H9 (cell line): Measurements from ENCODE around the gene MYCBPAP. TPM values are rescaled to one million over a fixed set of nuclear protein-coding genes. Genes with fewer than 3 reads are reported as not detected.

Experiments used
- DNase-seq: peaks from one replicate; pipeline ENCODE4 v3.0.0-alpha.2; 2017
- H2AFZ ChIP-seq: one replicate; pipeline ENCODE4 v1.6.1; 2013; ENCODE audit warnings: mild to moderate bottlenecking, low read length, control low read depth, moderate library complexity
- H2AK5ac ChIP-seq: 2 replicates; pipeline ENCODE4 v1.6.1; 2013; ENCODE audit warnings: low read length, control low read depth, mixed read lengths; ENCODE audit not compliant: insufficient read length
- H2BK120ac ChIP-seq: one replicate; pipeline ENCODE4 v1.6.1; 2013; ENCODE audit warnings: low read depth, mild to moderate bottlenecking, low read length, control low read depth, inconsistent platforms; ENCODE audit not compliant: poor library complexity, severe bottlenecking
- H2BK12ac ChIP-seq: 2 replicates; pipeline ENCODE4 v1.6.1; 2013; ENCODE audit warnings: low read length, control low read depth, mixed read lengths, low read depth; ENCODE audit not compliant: insufficient read length
- H2BK15ac ChIP-seq: 2 replicates; pipeline ENCODE4 v1.6.1; 2013; ENCODE audit warnings: low read depth, low read length, control low read depth
- H2BK20ac ChIP-seq: one replicate; pipeline ENCODE4 v1.6.1; 2013; ENCODE audit warnings: low read depth, mild to moderate bottlenecking, low read length, control low read depth, inconsistent platforms; ENCODE audit not compliant: poor library complexity, severe bottlenecking
- H2BK5ac ChIP-seq: 2 replicates; pipeline ENCODE4 v1.6.1; 2013; ENCODE audit warnings: low read length, control low read depth, mixed read lengths; ENCODE audit not compliant: insufficient read length
- H3K14ac ChIP-seq: 2 replicates; pipeline ENCODE4 v1.6.1; 2013; ENCODE audit warnings: low read length, control low read depth; ENCODE audit not compliant: insufficient read depth
- H3K18ac ChIP-seq: 2 replicates; pipeline ENCODE4 v1.6.1; 2013; ENCODE audit warnings: low read depth, mild to moderate bottlenecking, mixed read lengths, low read length, control low read depth; ENCODE audit not compliant: insufficient read length
- H3K23ac ChIP-seq: 2 replicates; pipeline ENCODE4 v1.6.1; 2013; ENCODE audit warnings: low read length, control low read depth, mixed read lengths, low read depth; ENCODE audit not compliant: insufficient read length
- H3K23me2 ChIP-seq: 2 replicates; pipeline ENCODE4 v1.6.1; 2013; ENCODE audit warnings: low read depth, mild to moderate bottlenecking, mixed read lengths, low read length, control low read depth; ENCODE audit not compliant: insufficient read length, poor library complexity, severe bottlenecking
- H3K27ac ChIP-seq: 2 replicates; pipeline ENCODE4 v1.5.1; 2013; ENCODE audit warnings: low read length, control low read depth, mixed read lengths, low read depth; ENCODE audit not compliant: insufficient read length
- H3K27me3 ChIP-seq: 2 replicates; pipeline ENCODE4 v1.6.1; 2013; ENCODE audit warnings: low read length, control low read depth, inconsistent platforms; ENCODE audit not compliant: insufficient read depth
- H3K4ac ChIP-seq: 2 replicates; pipeline ENCODE4 v1.6.1; 2013; ENCODE audit warnings: low read depth, mild to moderate bottlenecking, control low read depth, inconsistent platforms, low read length, moderate library complexity
- H3K4me1 ChIP-seq: 2 replicates; pipeline ENCODE4 v1.6.1; 2013; ENCODE audit warnings: low read length, control low read depth, inconsistent platforms; ENCODE audit not compliant: insufficient read depth
- H3K4me2 ChIP-seq: 2 replicates; pipeline ENCODE4 v1.6.1; 2013; ENCODE audit warnings: low read length, control low read depth, mixed read lengths; ENCODE audit not compliant: insufficient read length, insufficient read depth
- H3K56ac ChIP-seq: 2 replicates; pipeline ENCODE4 v1.6.1; 2013; ENCODE audit warnings: low read depth, mild to moderate bottlenecking, mixed read lengths, low read length, control low read depth; ENCODE audit not compliant: insufficient read length
- H3K79me1 ChIP-seq: 2 replicates; pipeline ENCODE4 v1.6.1; 2013; ENCODE audit warnings: low read depth, mild to moderate bottlenecking, moderate library complexity, low read length, control low read depth, inconsistent platforms; ENCODE audit not compliant: insufficient read depth, poor library complexity, severe bottlenecking
- H3K79me2 ChIP-seq: 2 replicates; pipeline ENCODE4 v1.6.1; 2013; ENCODE audit warnings: low read length, control low read depth, inconsistent platforms; ENCODE audit not compliant: insufficient read depth
- H3K9ac ChIP-seq: 2 replicates; pipeline ENCODE4 v1.6.1; 2013; ENCODE audit warnings: low read length, control low read depth, mixed read lengths; ENCODE audit not compliant: insufficient read length; ENCODE audit errors: extremely low read depth
- H3K9me3 ChIP-seq: one replicate; pipeline ENCODE4 v1.6.1; 2013; ENCODE audit warnings: low read depth, low read length, inconsistent platforms; ENCODE audit not compliant: control insufficient read depth
- H3T11ph ChIP-seq: one replicate; pipeline ENCODE4 v1.6.1; 2013; ENCODE audit warnings: mild to moderate bottlenecking, low read length, control low read depth, inconsistent platforms
- H4K20me1 ChIP-seq: one replicate; pipeline ENCODE4 v1.6.1; 2013; ENCODE audit not compliant: control insufficient read depth, insufficient read length, insufficient read depth
- H4K5ac ChIP-seq: 2 replicates; pipeline ENCODE4 v1.6.1; 2013; ENCODE audit warnings: low read depth, mild to moderate bottlenecking, mixed read lengths, low read length, control low read depth; ENCODE audit not compliant: insufficient read length
- H4K8ac ChIP-seq: replicated peaks from 2 replicates; pipeline ENCODE4 v1.6.1; 2013; ENCODE audit warnings: low read length, control low read depth, mixed read lengths, low read depth; ENCODE audit not compliant: insufficient read length
- H4K91ac ChIP-seq: 2 replicates; pipeline ENCODE4 v1.6.1; 2013; ENCODE audit warnings: low read depth, mild to moderate bottlenecking, moderate library complexity, mixed read lengths, low read length, control low read depth; ENCODE audit not compliant: insufficient read length
- H3K27ac Mint-ChIP-seq, 3 experiments: 2 replicates in 2 of 3; 3 replicates in 1 of 3; pipeline ENCODE4 v1.8.0; 2020 to 2021; ENCODE audit warnings: mixed read lengths in 3 of 3, mild to moderate bottlenecking in 1 of 3, moderate library complexity in 1 of 3
- H3K27me3 Mint-ChIP-seq: 2 replicates; pipeline ENCODE4 v1.8.0; 2021; ENCODE audit warnings: low read depth, mild to moderate bottlenecking, moderate library complexity, mixed read lengths
- H3K36me3 Mint-ChIP-seq, 3 experiments: 2 replicates in 2 of 3; 3 replicates in 1 of 3; pipeline ENCODE4 v1.8.0; 2020 to 2021; ENCODE audit warnings: low read depth in 3 of 3, mixed read lengths in 3 of 3; ENCODE audit not compliant: insufficient read depth in 1 of 3
- H3K4me1 Mint-ChIP-seq, 2 experiments: 2 replicates each; pipeline ENCODE4 v1.8.0; 2020; ENCODE audit warnings: mixed read lengths in 2 of 2
- H3K4me3 Mint-ChIP-seq, 2 experiments: 2 replicates in 1 of 2; 3 replicates in 1 of 2; pipeline ENCODE4 v1.8.0; 2020 to 2021; ENCODE audit warnings: mild to moderate bottlenecking in 2 of 2, mixed read lengths in 2 of 2, moderate library complexity in 1 of 2
- H3K9me3 Mint-ChIP-seq, 2 experiments: 2 replicates in 1 of 2; 3 replicates in 1 of 2; pipeline ENCODE4 v1.8.0; 2020; ENCODE audit warnings: mild to moderate bottlenecking in 2 of 2, mixed read lengths in 2 of 2, moderate library complexity in 1 of 2
- WGBS: extraction: QIAGEN DNeasy Blood & Tissue Kit; methylation state at CpG from one replicate; pipeline ENCODE4 v1.1.7; 2013; ENCODE audit warnings: missing lambda C conversion rate, low lambda C conversion rate, mixed read lengths; ENCODE audit not compliant: insufficient read length; ENCODE audit errors: extremely low coverage; 5-methylcytosine and 5-hydroxymethylcytosine counted together
- total RNA-seq: library from RNA; stranded (reverse); gene quantifications from 2 replicates; pipeline ENCODE4 v1.2.1, GENCODE V29; 2021
- TF ChIP-seq, protein P1 (sequence below): fragments of 200-600 bp; sonication (generic); conservative IDR thresholded peaks from 3 replicates; pipeline ENCODE4 v1.8.0; 2021; ENCODE audit warnings: antibody characterized with exemption, mild to moderate bottlenecking

Gene MYCBPAP
- total RNA-seq, 1 experiment from 2014 or later: 1.7 TPM

- H2AK5ac ChIP-seq: no peak overlapping the region
- no peak overlapping the region for H3K4ac ChIP-seq
- H2BK12ac ChIP-seq: no peak overlapping the region
- H4K91ac ChIP-seq: no peak overlapping the region
- H3K79me2 ChIP-seq: no peaks in the 10 kb centered on the region
- H3K27ac Mint-ChIP-seq: no peak overlapping the region
- no peak overlapping the region for H2BK20ac ChIP-seq
- H4K5ac ChIP-seq: no peak overlapping the region
- H3K4me3 Mint-ChIP-seq: no peak overlapping the region
- TF ChIP-seq, protein P1, sequence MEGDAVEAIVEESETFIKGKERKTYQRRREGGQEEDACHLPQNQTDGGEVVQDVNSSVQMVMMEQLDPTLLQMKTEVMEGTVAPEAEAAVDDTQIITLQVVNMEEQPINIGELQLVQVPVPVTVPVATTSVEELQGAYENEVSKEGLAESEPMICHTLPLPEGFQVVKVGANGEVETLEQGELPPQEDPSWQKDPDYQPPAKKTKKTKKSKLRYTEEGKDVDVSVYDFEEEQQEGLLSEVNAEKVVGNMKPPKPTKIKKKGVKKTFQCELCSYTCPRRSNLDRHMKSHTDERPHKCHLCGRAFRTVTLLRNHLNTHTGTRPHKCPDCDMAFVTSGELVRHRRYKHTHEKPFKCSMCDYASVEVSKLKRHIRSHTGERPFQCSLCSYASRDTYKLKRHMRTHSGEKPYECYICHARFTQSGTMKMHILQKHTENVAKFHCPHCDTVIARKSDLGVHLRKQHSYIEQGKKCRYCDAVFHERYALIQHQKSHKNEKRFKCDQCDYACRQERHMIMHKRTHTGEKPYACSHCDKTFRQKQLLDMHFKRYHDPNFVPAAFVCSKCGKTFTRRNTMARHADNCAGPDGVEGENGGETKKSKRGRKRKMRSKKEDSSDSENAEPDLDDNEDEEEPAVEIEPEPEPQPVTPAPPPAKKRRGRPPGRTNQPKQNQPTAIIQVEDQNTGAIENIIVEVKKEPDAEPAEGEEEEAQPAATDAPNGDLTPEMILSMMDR: no peak
- no peak overlapping the region for H3T11ph ChIP-seq
- H3K4me2 ChIP-seq: no peak overlapping the region
- H4K20me1 ChIP-seq: no peaks in the 10 kb centered on the region
- no peak overlapping the region for H3K56ac ChIP-seq
- H2AFZ ChIP-seq: no peak overlapping the region
- no peaks in the 10 kb centered on the region; the same call in 1 of the 2 replicates for H3K27me3 ChIP-seq
- no peaks in the 10 kb centered on the region for H3K36me3 Mint-ChIP-seq
- H3K79me1 ChIP-seq: no peaks in the 10 kb centered on the region
- no peak overlapping the region for H3K9ac ChIP-seq
- no peak overlapping the region for H3K14ac ChIP-seq
- no peak overlapping the region for H4K8ac ChIP-seq
- peaks cover 3% of the 10 kb centered on the region; the same call in 1 of the 2 replicates for H3K27me3 Mint-ChIP-seq
- no peaks in the 10 kb centered on the region for H3K9me3 ChIP-seq
- no peak overlapping the region for H3K18ac ChIP-seq
- no peak for DNase-seq
- no peak overlapping the region for H2BK15ac ChIP-seq
- H3K4me1 Mint-ChIP-seq: peaks cover 2% of the 10 kb centered on the region in 2 experiments; a peak in 3 of 4 replicates
- WGBS: no CpG with 5 or more reads among the region's 7 CpGs
- H3K23ac ChIP-seq: no peak overlapping the region
- H3K4me1 ChIP-seq: no peaks in the 10 kb centered on the region; the same call in 1 of the 2 replicates
- no peaks in the 10 kb centered on the region for H3K23me2 ChIP-seq
- H2BK120ac ChIP-seq: no peak overlapping the region
- H3K9me3 Mint-ChIP-seq: no peaks in the 10 kb centered on the region
- no peak overlapping the region for H3K27ac ChIP-seq
- H2BK5ac ChIP-seq: no peak overlapping the region
These were observed 10.0 kb upstream of the MYCBPAP start for GRCh38 chr17:50498021-50498874.
